HG03457 (cell line): Measurements from ENCODE around the gene IFNA4.
"Not testable (repeated sequence)": the region's sequence is repeated elsewhere in the genome, so short reads cannot be mapped to it uniquely, and the experiment has no call there.

Experiments
- ATAC-seq: cut with Tn5 transposase; IDR thresholded peaks from one replicate; pipeline ENCODE4 v1.9.1; 2021; ENCODE audit warnings: moderate number of reproducible peaks; ENCODE audit not compliant: unreplicated experiment

The IFNA4 gene

GRCh38 chr9:21166560-21166959 lies 20.8 kb downstream of the IFNA4 start, which contains the start of gene IFNA21:
TSS of gene IFNA21 (minus strand) at chr9:21166660. CDS start at chr9:21166612, 48 bp downstream.
- not testable (repeated sequence) for ATAC-seq

GRCh38 chr9:21165516-21165915 lies 21.9 kb downstream of the IFNA4 start:
- no peak for ATAC-seq

GRCh38 chr9:21160178-21160577 lies 27.2 kb downstream of the IFNA4 start:
- peak; percentile 91 for ATAC-seq

GRCh38 chr9:21155501-21155900 lies 31.9 kb downstream of the IFNA4 start:
- no peak for ATAC-seq

DNA sequence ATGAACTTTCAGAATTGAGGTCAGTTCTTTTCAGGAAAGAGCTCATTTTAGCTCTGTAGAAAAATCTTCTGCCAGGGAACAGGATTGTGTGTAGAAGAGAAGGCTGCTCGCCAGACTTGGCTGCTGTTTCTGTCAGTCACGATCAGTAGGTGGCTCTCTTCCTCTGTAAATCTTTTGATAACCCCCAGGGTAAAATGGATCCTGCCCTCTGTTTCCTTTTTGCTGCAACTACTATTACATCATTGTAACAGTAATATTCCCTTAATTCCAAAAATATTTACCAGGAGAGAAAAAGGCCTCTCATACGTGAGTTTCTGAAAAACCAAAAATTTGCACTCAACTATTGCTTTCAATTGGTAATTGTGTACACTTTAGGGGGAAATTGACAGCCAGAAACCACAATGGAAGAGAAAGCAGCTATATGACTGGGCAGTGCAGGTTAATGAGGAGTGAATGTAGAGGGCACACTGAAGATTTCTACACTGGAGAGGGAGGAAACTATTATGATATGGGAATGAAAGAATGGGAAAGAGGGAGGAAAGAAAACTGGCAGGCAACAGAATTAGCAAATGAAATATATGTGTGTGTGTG lies 33.3 kb downstream of the IFNA4 start:
- ATAC-seq: peak; percentile 75

GRCh38 chr9:21153336-21154017 lies 33.9 kb downstream of the IFNA4 start:
- peak; percentile 5 for ATAC-seq

DNA sequence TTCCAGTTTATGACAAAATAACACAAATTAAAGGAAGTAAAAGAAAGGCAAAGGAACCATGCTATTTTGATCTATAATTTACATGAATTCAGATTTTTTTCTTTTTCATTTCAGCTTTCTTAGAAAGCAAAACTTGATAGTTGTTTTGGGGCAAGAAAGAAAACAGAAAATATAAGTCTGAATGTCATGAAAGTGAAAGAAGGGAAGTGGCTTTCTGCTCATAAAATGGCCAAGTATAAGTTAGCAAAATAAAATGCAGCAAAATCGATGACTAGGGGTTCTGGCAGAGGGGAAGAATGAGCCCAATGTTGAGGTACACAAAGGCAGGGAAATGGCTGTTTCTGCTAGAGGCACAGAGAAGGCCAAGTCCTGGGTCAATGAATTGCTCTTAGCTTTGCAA lies 42.8 kb downstream of the IFNA4 start:
- no peak for ATAC-seq

DNA sequence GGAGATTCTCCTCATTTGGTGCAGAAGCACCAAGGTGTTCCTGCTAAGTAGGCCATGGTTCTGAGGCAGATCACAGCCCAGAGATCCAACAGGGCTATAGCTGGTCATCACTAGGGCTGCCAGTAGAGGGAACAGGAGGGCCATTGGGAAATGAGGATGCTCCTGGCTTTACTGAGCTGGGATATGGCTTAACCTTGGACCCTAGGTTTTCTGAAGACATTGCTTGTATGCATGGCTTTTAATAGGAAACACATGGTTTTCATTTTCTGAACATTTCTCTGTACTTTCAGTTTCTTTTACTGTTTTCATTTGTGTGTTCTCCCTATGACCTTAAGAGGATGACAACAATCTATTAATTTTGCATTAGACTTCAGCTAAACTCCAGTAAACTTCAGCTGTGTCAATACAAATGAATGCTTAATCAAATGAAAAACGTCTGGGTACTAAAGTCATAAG lies 45.9 kb downstream of the IFNA4 start, which contains the start of gene IFNW1:
Gene IFNW1 (minus strand): TSS at position 406 of the 456 bp plus-strand sequence. CDS start 262 bp downstream, at position 144.
- no peak for ATAC-seq

GRCh38 chr9:21137020-21137419 lies 50.4 kb downstream of the IFNA4 start:
- no peak for ATAC-seq
